Epithelial cell of esophagus (primary cell): ENCODE measurements around the gene FRMD8.

Experiments used
- DNase-seq: peaks from one replicate; pipeline ENCODE4 v3.0.0; 2010; ENCODE audit warnings: low read depth
- H3K4me3 ChIP-seq: 2 replicates; pipeline ENCODE4 v1.5.1; 2011; ENCODE audit warnings: mild to moderate bottlenecking, low read length, control low read depth
- TF ChIP-seq, protein P1 (sequence below): IDR thresholded peaks from 2 replicates; pipeline ENCODE4 v1.5.1; 2011; ENCODE audit warnings: low read depth, mild to moderate bottlenecking, low read length, control low read depth, inconsistent platforms; ENCODE audit not compliant: insufficient read depth; ENCODE audit errors: missing control alignments

Gene FRMD8

DNA sequence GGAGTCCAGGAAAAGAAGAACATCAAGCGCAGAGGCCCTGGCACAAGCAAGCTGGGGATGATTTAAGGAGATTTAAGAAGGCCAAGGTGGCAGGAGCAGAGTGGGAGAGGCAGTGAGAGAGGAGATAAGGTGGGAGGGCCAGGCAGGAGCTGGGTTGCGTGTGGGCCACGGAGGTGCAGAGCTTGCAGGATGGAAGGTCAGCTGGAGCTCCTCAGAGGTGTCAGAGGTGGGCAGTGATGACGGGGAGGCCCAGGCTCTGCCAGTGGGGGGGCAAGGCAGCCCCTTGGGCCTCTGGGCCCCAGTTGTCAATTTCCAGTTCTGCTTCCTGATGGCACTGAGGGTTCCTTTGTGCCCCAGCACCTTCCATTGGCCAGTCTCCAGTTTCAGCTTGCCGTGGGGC lies 6.5 kb downstream of the FRMD8 start:
- no peak overlapping the region for H3K4me3 ChIP-seq
- DNase-seq, result no peak
- TF ChIP-seq, protein P1, sequence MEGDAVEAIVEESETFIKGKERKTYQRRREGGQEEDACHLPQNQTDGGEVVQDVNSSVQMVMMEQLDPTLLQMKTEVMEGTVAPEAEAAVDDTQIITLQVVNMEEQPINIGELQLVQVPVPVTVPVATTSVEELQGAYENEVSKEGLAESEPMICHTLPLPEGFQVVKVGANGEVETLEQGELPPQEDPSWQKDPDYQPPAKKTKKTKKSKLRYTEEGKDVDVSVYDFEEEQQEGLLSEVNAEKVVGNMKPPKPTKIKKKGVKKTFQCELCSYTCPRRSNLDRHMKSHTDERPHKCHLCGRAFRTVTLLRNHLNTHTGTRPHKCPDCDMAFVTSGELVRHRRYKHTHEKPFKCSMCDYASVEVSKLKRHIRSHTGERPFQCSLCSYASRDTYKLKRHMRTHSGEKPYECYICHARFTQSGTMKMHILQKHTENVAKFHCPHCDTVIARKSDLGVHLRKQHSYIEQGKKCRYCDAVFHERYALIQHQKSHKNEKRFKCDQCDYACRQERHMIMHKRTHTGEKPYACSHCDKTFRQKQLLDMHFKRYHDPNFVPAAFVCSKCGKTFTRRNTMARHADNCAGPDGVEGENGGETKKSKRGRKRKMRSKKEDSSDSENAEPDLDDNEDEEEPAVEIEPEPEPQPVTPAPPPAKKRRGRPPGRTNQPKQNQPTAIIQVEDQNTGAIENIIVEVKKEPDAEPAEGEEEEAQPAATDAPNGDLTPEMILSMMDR, result no peak

DNA sequence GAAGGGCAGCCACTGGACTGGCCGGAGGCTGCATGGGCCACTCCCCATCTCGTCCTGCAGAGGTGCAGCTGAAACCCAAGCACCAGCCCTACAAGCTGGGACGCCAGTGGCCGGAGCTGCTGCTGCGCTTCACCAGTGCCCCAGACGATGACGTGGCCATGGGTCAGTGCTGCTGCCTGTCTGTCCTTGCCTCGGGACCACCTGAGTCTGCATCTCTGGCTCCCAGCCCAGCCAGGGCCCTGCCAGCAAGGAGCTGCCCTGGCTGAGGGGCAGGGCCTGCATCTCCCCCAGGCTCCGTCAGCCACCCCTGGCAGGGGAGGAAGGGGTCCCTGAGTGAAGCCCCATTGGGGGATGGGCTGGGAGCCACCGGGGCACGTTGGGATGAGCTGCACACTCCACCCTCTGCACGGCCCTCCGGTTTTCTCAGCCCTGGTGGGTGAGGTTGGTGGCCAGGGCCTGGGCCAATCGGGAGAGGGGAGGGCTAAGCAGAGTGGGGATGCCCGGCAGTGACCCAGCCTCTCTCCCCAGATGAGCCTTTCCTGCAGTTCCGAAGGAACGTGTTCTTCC lies 7.2 kb downstream of the FRMD8 start:
- TF ChIP-seq, protein P1, result no peak
- DNase-seq, result no peak
- H3K4me3 ChIP-seq, result no peak overlapping the region

DNA sequence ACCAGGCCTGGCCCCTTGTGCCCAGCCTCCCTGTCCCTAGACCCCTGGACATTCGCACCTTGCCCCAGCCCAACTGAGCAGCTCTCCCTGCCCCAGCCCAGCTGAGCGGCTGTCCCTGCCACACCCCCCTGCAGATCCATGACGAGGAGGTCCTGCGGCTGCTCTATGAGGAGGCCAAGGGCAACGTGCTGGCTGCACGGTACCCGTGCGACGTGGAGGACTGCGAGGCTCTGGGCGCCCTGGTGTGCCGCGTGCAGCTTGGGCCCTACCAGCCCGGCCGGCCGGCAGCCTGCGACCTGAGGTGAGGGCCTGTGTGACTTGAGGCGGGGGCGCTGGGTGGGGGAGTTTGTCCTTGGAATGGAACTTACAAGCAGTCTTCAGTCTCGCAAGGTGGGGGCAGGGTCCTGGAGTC lies 7.7 kb downstream of the FRMD8 start:
- no peak for DNase-seq
- H3K4me3 ChIP-seq, result no peak overlapping the region
- TF ChIP-seq, protein P1, result no peak

DNA sequence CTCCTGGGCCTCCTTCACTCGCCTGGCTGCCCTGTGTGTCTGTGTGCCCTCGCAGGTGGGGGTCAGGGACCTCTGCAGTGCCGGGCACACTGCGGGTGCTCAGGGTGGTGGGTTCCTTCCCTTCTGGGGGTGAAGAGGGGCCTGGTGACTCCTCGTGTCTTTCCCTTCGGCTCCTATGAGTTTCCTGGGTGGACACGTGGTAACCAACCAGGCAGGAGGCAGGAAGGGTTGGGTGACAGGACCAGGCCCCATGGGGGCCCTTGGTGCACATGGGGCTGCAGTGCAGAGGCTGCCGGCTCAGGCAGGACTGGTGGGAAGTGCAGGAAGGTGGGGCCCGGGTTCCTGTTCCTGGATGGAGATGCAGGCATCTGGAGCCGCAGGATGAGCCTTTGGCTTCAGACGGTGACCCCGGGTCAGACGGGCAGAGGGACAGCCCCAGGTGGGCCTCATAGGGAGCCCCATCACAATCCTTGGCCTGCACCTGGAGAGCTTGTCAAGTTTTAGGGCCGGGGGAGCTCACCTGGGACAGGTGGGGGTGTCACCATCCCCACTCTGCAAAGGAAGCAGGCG lies 9.6 kb downstream of the FRMD8 start:
- H3K4me3 ChIP-seq, result no peak overlapping the region
- TF ChIP-seq, protein P1, result no peak
- no peak for DNase-seq

DNA sequence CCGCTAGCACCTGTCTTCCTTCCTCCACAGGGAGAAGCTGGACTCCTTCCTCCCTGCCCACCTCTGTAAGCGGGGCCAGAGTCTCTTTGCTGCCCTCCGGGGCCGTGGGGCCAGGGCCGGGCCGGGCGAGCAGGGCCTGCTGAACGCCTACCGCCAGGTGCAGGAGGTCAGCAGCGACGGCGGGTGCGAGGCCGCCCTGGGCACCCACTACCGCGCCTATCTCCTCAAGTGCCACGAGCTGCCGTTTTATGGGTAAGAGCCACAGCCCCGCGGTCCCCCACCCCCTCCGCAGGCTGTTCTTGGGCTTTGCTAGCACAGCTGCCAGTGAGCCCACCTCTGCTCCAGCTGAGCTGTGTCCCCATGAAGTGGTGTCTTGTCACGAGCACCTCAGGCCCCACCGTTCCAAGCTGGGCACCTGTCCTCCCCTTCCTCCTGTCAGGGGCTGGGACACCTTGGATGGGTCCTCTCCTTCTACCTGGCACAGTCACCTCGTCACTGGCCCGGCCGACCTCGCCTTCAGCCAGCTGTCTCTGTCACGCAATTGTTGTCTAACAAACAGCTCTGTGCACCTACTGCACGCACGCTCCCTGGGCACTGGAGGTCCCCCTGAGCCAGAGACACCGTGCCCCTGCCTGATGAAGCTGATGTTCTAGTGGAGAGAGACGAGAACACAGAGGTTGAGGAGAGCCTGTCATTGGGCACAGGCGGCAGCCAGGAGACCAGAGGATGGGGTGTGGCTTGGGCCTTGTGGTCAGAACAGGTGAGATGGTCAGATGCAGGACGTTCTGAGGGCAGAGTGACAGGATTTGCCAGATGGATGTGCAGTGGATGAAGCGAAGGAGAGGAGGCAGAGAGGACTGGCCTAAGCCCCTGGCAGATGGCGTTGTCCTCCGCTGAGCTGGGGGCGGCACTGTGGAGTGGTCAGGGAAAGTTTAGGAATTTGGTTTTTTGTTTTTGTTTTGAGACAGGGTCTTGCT lies 10.6 kb downstream of the FRMD8 start:
- H3K4me3 ChIP-seq, result no peak overlapping the region
- DNase-seq, result no peak
- TF ChIP-seq, protein P1, result no peak

DNA sequence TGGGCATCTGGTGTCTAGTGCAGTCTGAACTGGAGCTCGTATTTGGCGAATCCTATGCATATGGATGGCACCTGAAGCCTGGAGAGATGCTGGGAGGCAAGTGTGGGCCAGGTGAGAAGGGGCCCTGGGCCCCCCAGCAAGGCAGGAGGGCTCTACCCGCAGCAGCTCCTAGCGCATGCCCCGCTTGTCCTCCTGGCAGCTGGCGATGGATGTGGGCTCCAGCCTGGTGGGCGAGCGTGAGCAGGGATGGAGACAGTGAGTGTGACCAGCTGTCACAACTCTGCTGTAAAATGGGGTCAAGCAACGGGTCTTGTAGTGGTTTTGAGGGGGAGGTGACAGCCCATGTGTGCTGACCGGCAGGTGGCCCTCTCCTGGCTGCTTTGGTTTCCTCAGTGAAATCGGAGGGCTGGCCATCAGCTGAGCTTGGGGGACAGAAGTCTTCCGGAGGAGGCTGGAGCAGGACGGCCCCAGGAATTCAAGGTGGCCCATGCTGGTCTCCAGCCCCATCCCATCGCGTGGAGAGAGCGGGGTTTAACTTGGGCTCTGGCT lies 12.0 kb downstream of the FRMD8 start:
- H3K4me3 ChIP-seq, result no peak overlapping the region
- DNase-seq, result no peak
- TF ChIP-seq, protein P1, result no peak
